OCI-LY7 (cell line): Measurements from ENCODE around the gene FAM20A.

Source experiments
- CTCF ChIP-seq: fragments of 200-600 bp; sonication (generic); conservative IDR thresholded peaks from 2 replicates; pipeline ENCODE4 v1.5.1; 2014; ENCODE audit warnings: mild to moderate bottlenecking, antibody characterized with exemption, low read length, moderate library complexity, mixed read lengths
- EZH2phosphoT487 ChIP-seq: fragments of 200-600 bp; sonication (generic); IDR thresholded peaks from 2 replicates; pipeline ENCODE4 v1.6.1; 2018; ENCODE audit warnings: low read depth, borderline replicate concordance, mild to moderate bottlenecking, mixed run types, antibody characterized with exemption, low read length, moderate library complexity, mixed read lengths

- no peak for TF ChIP-seq EZH2phosphoT487
- TF ChIP-seq CTCF, result no peak
These were observed 56.9 kb downstream of the FAM20A start for GRCh38 chr17:68544111-68544915.
